H1 (cell line): ENCODE results near the gene CD276. TPM values are rescaled to one million over a fixed set of nuclear protein-coding genes. Genes with fewer than 3 reads are reported as not detected.

ENCODE experiments used
- CTCF ChIA-PET: fragments of 300-600 bp; sonication (Branson Sonifier 250); formaldehyde crosslinking; loops from one replicate; lab custom pipeline; 2021; ENCODE audit not compliant: partially characterized antibody; lab: Charles Lee
- POLR2A ChIA-PET: fragments of 300-600 bp; sonication (Branson Sonifier 250); formaldehyde crosslinking; loops from one replicate; lab custom pipeline; 2021; ENCODE audit warnings: inconsistent platforms; ENCODE audit not compliant: partially characterized antibody; lab: Charles Lee
- DNase-seq, 2 experiments: peaks; one replicate each; pipeline versions ENCODE4 v3.0.0 to v3.0.0-alpha.2; 2010 to 2022; ENCODE audit warnings: low spot score in 2 of 2, low read depth in 1 of 2, mixed read lengths in 1 of 2
- FAIRE-seq: peaks from 2 replicates; lab custom pipeline; 2011; peaks lifted over from hg19 to GRCh38; lab: Jason Lieb, UNC
- H2AFZ ChIP-seq: 2 replicates; pipeline ENCODE4 v1.8.1; 2012; ENCODE audit warnings: low read length, inconsistent platforms
- H2AK5ac ChIP-seq: 2 replicates; pipeline ENCODE4 v1.6.1; 2013; ENCODE audit warnings: low read depth, low read length
- H2BK120ac ChIP-seq: replicated peaks from 2 replicates; pipeline ENCODE3; 2013; ENCODE audit warnings: low read depth, low read length, inconsistent platforms
- H2BK12ac ChIP-seq: 2 replicates; pipeline ENCODE4 v1.6.1; 2013; ENCODE audit warnings: low read depth, low read length
- H2BK15ac ChIP-seq: 2 replicates; pipeline ENCODE4 v1.6.1; 2013; ENCODE audit warnings: low read length
- H2BK20ac ChIP-seq: 2 replicates; pipeline ENCODE4 v1.6.1; 2013; ENCODE audit warnings: low read length
- H2BK5ac ChIP-seq: 2 replicates; pipeline ENCODE4 v1.6.1; 2013; ENCODE audit warnings: low read depth, low read length
- H3K14ac ChIP-seq: 2 replicates; pipeline ENCODE4 v1.6.1; 2013; ENCODE audit warnings: inconsistent platforms; ENCODE audit not compliant: insufficient read length
- H3K18ac ChIP-seq: 2 replicates; pipeline ENCODE4 v1.6.1; 2013; ENCODE audit warnings: low read length; ENCODE audit errors: extremely low read depth
- H3K23ac ChIP-seq: 2 replicates; pipeline ENCODE4 v1.6.1; 2013; ENCODE audit warnings: inconsistent platforms; ENCODE audit not compliant: insufficient read length
- H3K23me2 ChIP-seq: 2 replicates; pipeline ENCODE4 v1.6.1; 2013; ENCODE audit warnings: low read depth, low read length
- H3K27ac ChIP-seq: 2 replicates; pipeline ENCODE4 v1.6.1; 2011; ENCODE audit warnings: low read depth, low read length, inconsistent platforms
- H3K27me3 ChIP-seq, 4 experiments: replicated peaks in 1 of 4; 1 replicate in 1 of 4; 2 replicates in 3 of 4; pipeline versions ENCODE4 v1.6.1 to v1.8.1; 2011 to 2013; ENCODE audit warnings: low read length in 3 of 4, mild to moderate bottlenecking in 3 of 4, inconsistent platforms in 2 of 4, mixed read lengths in 2 of 4, moderate library complexity in 1 of 4; ENCODE audit not compliant: control insufficient read depth in 3 of 4, insufficient read depth in 3 of 4; ENCODE audit errors: extremely low read depth in 1 of 4
- H3K36me3 ChIP-seq, 4 experiments: 2 replicates each; pipeline versions ENCODE4 v1.6.1 to v1.8.1; 2011 to 2013; ENCODE audit warnings: mild to moderate bottlenecking in 4 of 4, low read length in 3 of 4, moderate library complexity in 2 of 4, control low read depth in 1 of 4, inconsistent platforms in 1 of 4; ENCODE audit not compliant: insufficient read depth in 4 of 4, control insufficient read depth in 2 of 4
- H3K4ac ChIP-seq: replicated peaks from 2 replicates; pipeline ENCODE3; 2013; ENCODE audit warnings: low read length, low read depth, mixed read lengths, inconsistent platforms; ENCODE audit not compliant: insufficient read length
- H3K4me1 ChIP-seq, 4 experiments: replicated peaks in 1 of 4; 1 replicate in 1 of 4; 2 replicates in 3 of 4; pipeline versions ENCODE4 v1.6.1 to v1.8.1; 2011 to 2013; ENCODE audit warnings: low read length in 3 of 4, inconsistent platforms in 2 of 4, mixed read lengths in 1 of 4; ENCODE audit not compliant: insufficient read depth in 4 of 4, control insufficient read depth in 3 of 4
- H3K4me2 ChIP-seq, 2 experiments: 2 replicates each; pipeline versions ENCODE4 v1.6.1 to v1.8.1; 2011 to 2013; ENCODE audit warnings: low read depth in 2 of 2, low read length in 2 of 2, control low read depth in 1 of 2, inconsistent platforms in 1 of 2, mild to moderate bottlenecking in 1 of 2; ENCODE audit not compliant: insufficient read depth in 1 of 2
- H3K4me3 ChIP-seq, 4 experiments: fragments of 200-600, 300-600 bp in 1 of 4; sonication (generic), shearing (Covaris generic), sonication (Bioruptor Twin) in 1 of 4; 2 replicates each; pipeline versions ENCODE4 v1.5.1 to v1.8.1; 2011 to 2016; ENCODE audit warnings: low read length in 4 of 4, low read depth in 3 of 4, control low read depth in 2 of 4, inconsistent platforms in 2 of 4, mild to moderate bottlenecking in 2 of 4, mixed read lengths in 1 of 4, moderate library complexity in 1 of 4; ENCODE audit not compliant: insufficient read depth in 2 of 4; ENCODE audit errors: extremely low read depth in 1 of 4
- H3K56ac ChIP-seq: replicated peaks from 2 replicates; pipeline ENCODE3; 2013; ENCODE audit warnings: low read depth, mild to moderate bottlenecking, mixed read lengths, low read length, inconsistent platforms; ENCODE audit not compliant: insufficient read length
- H3K79me1 ChIP-seq: 2 replicates; pipeline ENCODE4 v1.6.1; 2013; ENCODE audit warnings: low read depth, low read length, control low read depth
- H3K79me2 ChIP-seq, 2 experiments: 2 replicates each; pipeline versions ENCODE4 v1.6.1 to v1.8.1; 2012 to 2013; ENCODE audit warnings: low read length in 2 of 2, mild to moderate bottlenecking in 2 of 2, inconsistent platforms in 1 of 2; ENCODE audit not compliant: insufficient read depth in 2 of 2, control insufficient read depth in 1 of 2
- H3K9ac ChIP-seq, 4 experiments: replicated peaks in 1 of 4; 1 replicate in 1 of 4; 2 replicates in 3 of 4; pipeline versions ENCODE4 v1.6.1 to v1.8.1; 2011 to 2013; ENCODE audit warnings: low read depth in 3 of 4, low read length in 3 of 4, control low read depth in 2 of 4, mild to moderate bottlenecking in 2 of 4, moderate library complexity in 2 of 4, inconsistent platforms in 1 of 4; ENCODE audit errors: extremely low read depth in 1 of 4
- H3K9me3 ChIP-seq, 2 experiments: 2 replicates each; pipeline versions ENCODE4 v1.6.1 to v1.8.1; 2012 to 2013; ENCODE audit warnings: mild to moderate bottlenecking in 2 of 2, moderate library complexity in 2 of 2, control low read depth in 1 of 2, inconsistent platforms in 1 of 2, low read depth in 1 of 2, low read length in 1 of 2, mixed read lengths in 1 of 2; ENCODE audit not compliant: insufficient read depth in 2 of 2
- H4K20me1 ChIP-seq, 2 experiments: replicated peaks in 1 of 2; 2 replicates each; pipeline versions ENCODE3 to v1.8.1; 2011 to 2013; ENCODE audit warnings: inconsistent platforms in 2 of 2, low read length in 2 of 2, mild to moderate bottlenecking in 1 of 2; ENCODE audit not compliant: insufficient read depth in 2 of 2, control insufficient read depth in 1 of 2
- H4K5ac ChIP-seq: 2 replicates; pipeline ENCODE4 v1.6.1; 2013; ENCODE audit warnings: low read length, low read depth, mixed read lengths, inconsistent platforms; ENCODE audit not compliant: insufficient read length
- H4K8ac ChIP-seq: 2 replicates; pipeline ENCODE4 v1.8.0; 2013; ENCODE audit warnings: mild to moderate bottlenecking, moderate library complexity, low read length, inconsistent platforms; ENCODE audit not compliant: insufficient read depth; ENCODE audit errors: extremely low read depth
- H4K91ac ChIP-seq: replicated peaks from 2 replicates; pipeline ENCODE3; 2013; ENCODE audit warnings: low read length, mixed read lengths, inconsistent platforms; ENCODE audit not compliant: insufficient read length
- ASH2L ChIP-seq: fragments of 200-600, 300-600 bp; sonication (generic); IDR thresholded peaks from one replicate; pipeline ENCODE4 v1.7.1; 2017; ENCODE audit warnings: low read length
- CBX5 ChIP-seq: fragments of 300-800, 300-1000 bp; sonication (generic); IDR thresholded peaks from 2 replicates; pipeline ENCODE4 v1.7.1; 2016; ENCODE audit warnings: antibody characterized with exemption, low read length, low read depth
- CHD2 ChIP-seq: IDR thresholded peaks from 2 replicates; pipeline ENCODE4 v1.6.1; 2012; ENCODE audit warnings: low read length, improper control_type of control experiment
- E2F6 ChIP-seq: IDR thresholded peaks from 2 replicates; pipeline ENCODE4 v1.6.1; 2012; ENCODE audit warnings: inconsistent platforms
- HDAC6 ChIP-seq: IDR thresholded peaks from one replicate; pipeline ENCODE4 v1.7.1; 2012; ENCODE audit warnings: low read depth, mild to moderate bottlenecking, inconsistent platforms, low read length, moderate library complexity
- KDM4A ChIP-seq: IDR thresholded peaks from one replicate; pipeline ENCODE4 v1.7.1; 2012; ENCODE audit warnings: low read depth, mild to moderate bottlenecking, moderate library complexity, low read length, inconsistent platforms; ENCODE audit not compliant: severe bottlenecking
- POLR2A ChIP-seq, 2 experiments: IDR thresholded peaks; 1 replicate in 1 of 2; 2 replicates in 1 of 2; pipeline ENCODE4 v1.6.1; 2011; ENCODE audit warnings: low read depth in 2 of 2, low read length in 2 of 2, mild to moderate bottlenecking in 2 of 2; ENCODE audit errors: control extremely low read depth in 1 of 2
- RNF2 ChIP-seq: fragments of 200-900, 300-1000 bp; sonication (generic); IDR thresholded peaks from 2 replicates; pipeline ENCODE4 v1.7.1; 2016; ENCODE audit warnings: borderline replicate concordance, low read depth, mild to moderate bottlenecking, antibody characterized with exemption, low read length; ENCODE audit not compliant: poor library complexity, severe bottlenecking; ENCODE audit errors: missing control alignments
- YY1 ChIP-seq: IDR thresholded peaks from 2 replicates; pipeline ENCODE4 v1.6.1; 2011; ENCODE audit warnings: low read depth, mild to moderate bottlenecking, low read length
- ZNF274 ChIP-seq: IDR thresholded peaks from 2 replicates; pipeline ENCODE4 v1.7.0; 2012; ENCODE audit warnings: low read length, borderline replicate concordance; ENCODE audit errors: extremely low read depth
- WGBS, 2 experiments: shearing (Covaris generic) in 1 of 2; methylation state at CpG; one replicate each; pipeline versions ENCODE4 v1.1.6 to v1.1.7; 2013 to 2015; ENCODE audit warnings: low lambda C conversion rate in 2 of 2, mixed read lengths in 2 of 2, inconsistent platforms in 1 of 2, low coverage in 1 of 2, missing lambda C conversion rate in 1 of 2; ENCODE audit not compliant: insufficient replicate concordance in 2 of 2, insufficient coverage in 1 of 2, insufficient read length in 1 of 2; ENCODE audit errors: extremely low coverage in 1 of 2, missing lambda C conversion rate in 1 of 2; 5-methylcytosine and 5-hydroxymethylcytosine counted together
- polyA plus RNA-seq, 7 experiments: library from polyadenylated mRNA; depleted of rRNA in 3 of 7; stranded (reverse) in 5 of 7; unstranded in 2 of 7; fragments of >200 nt in 5 of 7; fragments of 200-250 nt in 2 of 7; gene quantifications; 1 replicate in 5 of 7; 2 replicates in 1 of 7; 4 replicates in 1 of 7; pipeline versions ENCODE4 v1.2.1 to v1.2.3, GENCODE V29; 2011 to 2013; ENCODE audit warnings: missing spikeins in 2 of 7, mixed read lengths in 2 of 7
- total RNA-seq: library from RNA; stranded (reverse); fragmentation: NEBNext Ultra II Directional; extraction: Animal tissue kit (Norgen Biotek cat#: 25700); gene quantifications from 2 replicates; pipeline ENCODE4 v1.2.1, GENCODE V29; 2021

Gene CD276
- total and polyA plus RNA-seq, 2 of the 8 experiments (the other 6 are each of a cell fraction or from before 2014, with no cell fraction given), result 156 to 158 TPM

- Histone ChIP-seq H2AK5ac (no peak overlapping the region), H2BK5ac (no peak overlapping the region), H3K14ac (no peak overlapping the region), H3K4me1 (peaks cover 0 to 4% (median 0%) of the 10 kb centered on the region in 4 experiments; a peak in 1 of 7 replicates), H3K36me3 (peaks cover 4 to 14% (median 10%) of the 10 kb centered on the region in 4 experiments; a peak in 7 of 8 replicates), H2BK15ac (no peak overlapping the region), H3K9ac (no peak overlapping the region), H2BK12ac (no peak overlapping the region), H3K79me2 (no peaks in the 10 kb centered on the region), H3K4me2 (no peak overlapping the region), H4K5ac (no peak overlapping the region), H3K27ac (no peak overlapping the region), H3K27me3 (no peaks in the 10 kb centered on the region), H2AFZ (no peak overlapping the region), H3K18ac (no peak overlapping the region), H4K91ac (no peak overlapping the region), H4K20me1 (peaks cover 0 to 3% of the 10 kb centered on the region in 2 experiments), H3K23me2 (no peaks in the 10 kb centered on the region), H3K4ac (no peak overlapping the region), H4K8ac (no peak overlapping the region), H3K56ac (no peak overlapping the region), H3K79me1 (no peaks in the 10 kb centered on the region), H2BK20ac (no peak overlapping the region), H2BK120ac (no peak overlapping the region), H3K9me3 (no peaks in the 10 kb centered on the region), H3K23ac (no peak overlapping the region), H3K4me3 (no peak overlapping the region)
- no peak for TF ChIP-seq POLR2A (IDR thresholded peaks at IDR 0.05; ENCODE audit: control extremely low read depth in 1 of 2, low read depth in 2 of 2, low read length in 2 of 2)
- no peak for TF ChIP-seq CHD2
- no peak for TF ChIP-seq KDM4A
- TF ChIP-seq ASH2L, result no peak
- no peak for TF ChIP-seq RNF2
- no peak for TF ChIP-seq YY1
- no peak for TF ChIP-seq HDAC6
- no peak for TF ChIP-seq CBX5
- no peak for TF ChIP-seq E2F6
- no peak for TF ChIP-seq ZNF274
- ChIA-PET CTCF (interaction anchor here (0.8 to 14.7 kb wide), 17 partner anchors 11 to 191 kb away, joined by 3 to 187 read pairs (median 5); partner anchors contain the start of genes INSYN1 and TBC1D21), POLR2A (interaction anchor here (1.3 kb wide), 1 partner anchor 28 kb away, joined by 4 read pairs; no protein-coding TSS in a partner anchor)
- DNase-seq, result no peak
- FAIRE-seq, result no peak
- WGBS, 2 experiments, result 83% methylated on average over 3 of the region's 3 CpGs; no CpG with 5 or more reads in 1 of the 2 experiments
Measured at GRCh38 chr15:73717206-73717605, 33.0 kb downstream of the CD276 start.
